ENCODE results near the gene SLC24A4. TPM values are rescaled to one million over a fixed set of nuclear protein-coding genes. Genes with fewer than 3 reads are reported as not detected.

SLC24A4 gene
- total RNA-seq, 2 donors from 2014 or later = 2.7 to 4.4 TPM

DNA sequence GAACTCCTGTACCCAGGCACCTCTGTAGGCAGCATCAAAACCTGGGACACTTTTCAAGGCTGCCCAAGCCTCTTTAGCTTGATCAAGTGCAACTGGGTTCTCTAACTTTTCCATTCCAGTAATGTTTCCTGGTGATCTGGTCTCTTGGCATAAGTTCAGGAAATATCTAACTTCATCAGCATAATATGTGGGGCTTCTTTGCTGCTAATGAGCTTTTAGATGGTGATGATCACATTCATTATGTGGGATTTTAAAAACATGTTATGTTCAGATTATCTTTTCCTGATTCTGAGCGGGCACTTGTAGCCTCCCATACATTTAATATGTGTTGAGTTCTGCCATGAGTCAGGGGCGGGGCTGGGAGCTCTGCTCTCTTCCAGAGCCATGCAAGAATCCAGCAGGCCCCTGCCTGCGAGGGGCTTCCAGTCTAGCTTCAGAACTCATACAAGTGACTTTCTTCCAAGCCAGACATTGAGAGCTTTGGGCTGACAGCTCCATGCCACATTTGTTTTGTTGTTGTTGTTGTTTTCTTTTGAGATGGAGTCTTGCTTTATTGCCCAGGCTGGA, 151.1 kb downstream of the SLC24A4 start:
- no peak overlapping the region for H3K4me3 ChIP-seq
- H3K36me3 ChIP-seq = no peaks in the 10 kb centered on the region
- no peak for ATAC-seq (ENCODE audit: insufficient number of reproducible peaks, low FRiP score, low read depth)
- no peaks in the 10 kb centered on the region for H3K9me3 ChIP-seq
- DNase-seq (ENCODE audit: low spot score) = no peak
- H3K27me3 ChIP-seq (replicated peaks; ENCODE audit: insufficient read depth) = no peaks in the 10 kb centered on the region
- peaks cover 0 to 4% of the 10 kb centered on the region in 2 donors for H3K4me1 ChIP-seq (ENCODE audit: control insufficient read depth in 1 of 2, low read depth in 2 of 2)
- H3K27ac ChIP-seq = no peak overlapping the region
- TF ChIP-seq, protein P1, sequence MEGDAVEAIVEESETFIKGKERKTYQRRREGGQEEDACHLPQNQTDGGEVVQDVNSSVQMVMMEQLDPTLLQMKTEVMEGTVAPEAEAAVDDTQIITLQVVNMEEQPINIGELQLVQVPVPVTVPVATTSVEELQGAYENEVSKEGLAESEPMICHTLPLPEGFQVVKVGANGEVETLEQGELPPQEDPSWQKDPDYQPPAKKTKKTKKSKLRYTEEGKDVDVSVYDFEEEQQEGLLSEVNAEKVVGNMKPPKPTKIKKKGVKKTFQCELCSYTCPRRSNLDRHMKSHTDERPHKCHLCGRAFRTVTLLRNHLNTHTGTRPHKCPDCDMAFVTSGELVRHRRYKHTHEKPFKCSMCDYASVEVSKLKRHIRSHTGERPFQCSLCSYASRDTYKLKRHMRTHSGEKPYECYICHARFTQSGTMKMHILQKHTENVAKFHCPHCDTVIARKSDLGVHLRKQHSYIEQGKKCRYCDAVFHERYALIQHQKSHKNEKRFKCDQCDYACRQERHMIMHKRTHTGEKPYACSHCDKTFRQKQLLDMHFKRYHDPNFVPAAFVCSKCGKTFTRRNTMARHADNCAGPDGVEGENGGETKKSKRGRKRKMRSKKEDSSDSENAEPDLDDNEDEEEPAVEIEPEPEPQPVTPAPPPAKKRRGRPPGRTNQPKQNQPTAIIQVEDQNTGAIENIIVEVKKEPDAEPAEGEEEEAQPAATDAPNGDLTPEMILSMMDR (IDR thresholded peaks at IDR 0.05) = no peak

DNA sequence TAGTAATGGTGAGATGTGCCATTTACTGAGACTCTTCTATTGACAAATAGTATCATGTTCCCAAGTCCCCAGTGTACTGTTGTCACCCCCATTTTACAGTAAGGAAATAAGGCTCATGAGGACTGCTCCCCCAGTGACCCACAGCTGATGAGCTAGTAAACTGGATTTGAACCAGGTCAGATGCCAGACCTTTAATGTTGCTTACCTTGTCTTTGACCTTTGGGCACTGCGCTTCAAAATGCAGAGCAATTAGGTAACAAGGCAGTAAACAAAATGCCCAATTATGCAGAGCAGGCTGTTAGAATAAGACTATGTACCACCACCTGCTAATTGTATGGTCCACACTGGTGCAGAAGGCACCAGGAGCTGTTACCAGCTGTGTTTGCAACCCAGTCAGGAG, 152.1 kb downstream of the SLC24A4 start:
- no peaks in the 10 kb centered on the region for H3K9me3 ChIP-seq
- no peaks in the 10 kb centered on the region for H3K36me3 ChIP-seq
- no peak overlapping the region for H3K27ac ChIP-seq
- TF ChIP-seq, protein P1 (IDR thresholded peaks at IDR 0.05) = no peak
- no peak overlapping the region for H3K4me3 ChIP-seq
- no peaks in the 10 kb centered on the region for H3K27me3 ChIP-seq (replicated peaks; ENCODE audit: insufficient read depth)
- H3K4me1 ChIP-seq (ENCODE audit: control insufficient read depth in 1 of 2, low read depth in 2 of 2) = peaks cover 0 to 4% of the 10 kb centered on the region in 2 donors
- DNase-seq (ENCODE audit: low spot score) (no peak), ATAC-seq (ENCODE audit: insufficient number of reproducible peaks, low FRiP score, low read depth) (no peak)

DNA sequence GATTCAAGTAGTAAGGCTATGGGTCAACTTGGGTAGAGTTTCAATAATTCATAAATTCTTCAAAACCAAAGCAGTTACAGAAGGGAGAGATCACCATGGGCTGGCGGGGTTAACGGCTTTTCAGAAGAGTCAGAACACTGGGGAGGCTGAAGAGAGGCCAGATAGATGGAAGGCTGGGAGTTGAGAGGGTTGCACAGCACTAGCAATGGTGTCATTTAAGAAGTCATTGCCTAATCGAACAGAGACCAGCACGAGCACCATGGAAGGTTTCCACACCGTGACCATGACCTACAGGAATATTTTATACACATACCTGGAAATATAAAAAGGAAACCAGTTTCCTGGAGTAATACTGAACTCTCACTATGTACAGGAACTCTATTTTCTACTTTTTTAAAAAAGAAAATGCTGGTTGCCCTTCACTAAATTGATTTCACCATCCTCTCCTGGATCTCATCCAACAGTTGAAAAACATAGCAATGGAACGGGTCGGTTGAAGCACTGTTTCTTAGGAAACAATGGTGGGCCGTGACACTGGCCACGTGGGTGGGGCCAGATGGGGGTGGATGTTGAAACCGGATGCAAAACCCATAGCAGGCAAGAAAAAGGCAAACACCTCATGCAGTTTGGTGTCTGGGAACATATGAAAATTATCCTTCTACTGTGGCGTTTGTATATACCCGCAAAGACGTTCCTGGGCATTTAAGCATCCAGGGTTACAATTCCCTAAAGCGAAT, 152.7 kb downstream of the SLC24A4 start:
- Histone ChIP-seq H3K9me3 (no peaks in the 10 kb centered on the region), H3K36me3 (no peaks in the 10 kb centered on the region), H3K4me3 (no peak overlapping the region), H3K27me3 (replicated peaks; ENCODE audit: insufficient read depth) (no peaks in the 10 kb centered on the region), H3K4me1 (ENCODE audit: control insufficient read depth in 1 of 2, low read depth in 2 of 2) (peaks cover 0 to 4% of the 10 kb centered on the region in 2 donors), H3K27ac (no peak overlapping the region)
- DNase-seq (ENCODE audit: low spot score) (no peak), ATAC-seq (ENCODE audit: insufficient number of reproducible peaks, low FRiP score, low read depth) (no peak)
- TF ChIP-seq, protein P1 (IDR thresholded peaks at IDR 0.05) = no peak

DNA sequence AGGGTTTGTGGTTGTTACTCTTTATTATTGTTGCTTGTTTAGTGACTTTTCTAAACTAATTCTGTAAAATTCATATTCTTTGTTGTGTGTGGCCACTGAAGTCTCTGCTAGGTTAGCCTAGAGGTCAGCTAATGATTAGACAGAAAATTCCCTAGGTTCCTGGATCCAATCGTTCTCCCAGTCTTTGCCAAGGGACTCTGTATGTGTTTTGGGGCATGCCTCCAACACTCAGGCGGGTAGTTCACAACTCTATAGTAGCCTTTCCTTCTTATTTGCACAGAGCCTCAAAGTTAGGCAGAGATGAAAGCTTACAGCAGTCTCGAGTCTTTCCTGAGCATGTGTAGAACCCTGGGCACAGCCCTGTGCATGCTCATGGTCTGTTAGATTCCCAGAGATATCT, 157.9 kb downstream of the SLC24A4 start:
- DNase-seq (ENCODE audit: low spot score) = no peak
- no peak overlapping the region for H3K4me3 ChIP-seq
- H3K4me1 ChIP-seq (ENCODE audit: control insufficient read depth in 1 of 2, low read depth in 2 of 2) = peaks cover 3 to 5% of the 10 kb centered on the region in 2 donors
- no peaks in the 10 kb centered on the region for H3K9me3 ChIP-seq
- no peaks in the 10 kb centered on the region for H3K36me3 ChIP-seq
- H3K27me3 ChIP-seq (replicated peaks; ENCODE audit: insufficient read depth) = no peaks in the 10 kb centered on the region
- no peak overlapping the region for H3K27ac ChIP-seq
- TF ChIP-seq, protein P1 (IDR thresholded peaks at IDR 0.05) = no peak
- no peak for ATAC-seq (ENCODE audit: insufficient number of reproducible peaks, low FRiP score, low read depth)

DNA sequence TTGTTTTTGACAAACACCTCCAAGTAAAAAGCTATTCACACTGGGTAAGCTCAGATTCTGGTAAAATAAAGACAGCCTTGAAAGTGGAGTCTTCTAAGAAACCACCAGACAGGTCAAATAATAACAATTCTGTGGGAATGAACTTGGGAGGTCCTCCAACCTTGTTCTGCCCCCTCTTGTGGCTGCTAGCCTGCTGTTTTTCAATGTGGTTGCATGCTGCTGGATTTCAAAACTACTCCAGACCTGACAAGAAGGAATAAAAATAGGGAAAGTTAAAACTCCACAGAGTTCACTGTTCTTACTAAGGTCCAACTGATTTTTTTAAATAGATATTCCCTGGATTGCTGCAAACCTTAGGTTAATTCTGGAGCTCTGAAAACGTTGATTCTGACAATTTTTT, 158.4 kb downstream of the SLC24A4 start:
- DNase-seq (ENCODE audit: low spot score) (no peak), ATAC-seq (ENCODE audit: insufficient number of reproducible peaks, low FRiP score, low read depth) (no peak)
- Histone ChIP-seq H3K27me3 (replicated peaks; ENCODE audit: insufficient read depth) (no peaks in the 10 kb centered on the region), H3K4me1 (ENCODE audit: control insufficient read depth in 1 of 2, low read depth in 2 of 2) (peaks cover 3 to 5% of the 10 kb centered on the region in 2 donors), H3K27ac (no peak overlapping the region), H3K4me3 (no peak overlapping the region), H3K9me3 (no peaks in the 10 kb centered on the region), H3K36me3 (no peaks in the 10 kb centered on the region)
- TF ChIP-seq, protein P1 (IDR thresholded peaks at IDR 0.05) = peak; percentile 16
